GM19099 (cell line): ENCODE results near the gene BRSK2.

Source experiments
- POLR2A ChIP-seq: IDR thresholded peaks from 3 replicates; pipeline ENCODE4 v1.6.1; 2011; ENCODE audit warnings: low read depth; ENCODE audit not compliant: insufficient read length; ENCODE audit errors: extremely low read depth

Gene BRSK2

GRCh38 chr11:1405186-1406020 lies 15.7 kb downstream of the BRSK2 start:
- no peak for TF ChIP-seq POLR2A

DNA sequence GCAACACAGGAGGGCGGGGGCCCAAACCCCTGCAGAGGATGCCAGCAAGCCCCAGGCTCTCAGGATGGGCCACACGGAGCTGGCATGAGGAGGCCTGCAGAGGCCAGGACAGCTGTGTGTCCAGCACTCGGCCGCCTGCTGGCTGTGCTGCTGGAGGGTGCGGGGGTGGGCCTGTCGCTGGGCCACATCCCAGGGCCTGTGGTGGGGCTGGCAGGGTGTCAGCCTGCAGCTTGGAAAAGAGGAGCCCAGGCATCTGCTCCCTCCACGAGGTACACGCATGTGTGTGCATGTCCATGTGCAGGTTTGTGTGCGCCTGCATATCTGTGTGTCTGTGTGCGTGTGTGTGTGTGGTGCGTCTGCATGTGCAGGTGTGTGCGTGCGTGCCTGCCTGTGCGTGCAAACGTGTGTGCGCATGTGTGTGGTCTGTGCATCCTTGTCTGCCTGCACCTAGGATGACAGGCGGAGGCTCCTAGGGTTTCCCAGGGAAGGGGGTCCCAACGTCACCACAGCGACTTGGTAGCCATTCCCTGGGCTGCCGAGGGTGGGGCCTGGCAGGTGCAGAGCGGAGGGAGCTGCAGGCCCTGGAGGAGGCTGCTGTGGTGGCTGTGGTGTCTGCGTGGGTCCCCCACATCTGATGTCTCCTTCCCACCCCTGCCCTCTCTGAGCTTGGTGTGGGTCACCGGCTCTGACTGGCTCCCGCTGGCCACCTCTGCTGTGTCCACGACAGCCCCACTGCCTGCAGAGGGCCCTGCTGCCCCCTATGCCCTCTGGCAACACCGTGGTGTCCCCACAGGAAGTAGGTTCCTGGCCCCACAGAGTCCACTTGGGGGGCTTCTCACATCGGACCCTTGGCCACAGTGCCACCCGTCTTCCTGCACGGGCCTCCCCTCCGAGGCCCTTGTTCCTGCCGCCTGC lies 17.1 kb downstream of the BRSK2 start:
- no peak for TF ChIP-seq POLR2A

- TF ChIP-seq POLR2A, result no peak
Measured at GRCh38 chr11:1407668-1408067, 17.9 kb downstream of the BRSK2 start.

- no peak for TF ChIP-seq POLR2A
Measured at GRCh38 chr11:1408346-1408745, 18.6 kb downstream of the BRSK2 start.

DNA sequence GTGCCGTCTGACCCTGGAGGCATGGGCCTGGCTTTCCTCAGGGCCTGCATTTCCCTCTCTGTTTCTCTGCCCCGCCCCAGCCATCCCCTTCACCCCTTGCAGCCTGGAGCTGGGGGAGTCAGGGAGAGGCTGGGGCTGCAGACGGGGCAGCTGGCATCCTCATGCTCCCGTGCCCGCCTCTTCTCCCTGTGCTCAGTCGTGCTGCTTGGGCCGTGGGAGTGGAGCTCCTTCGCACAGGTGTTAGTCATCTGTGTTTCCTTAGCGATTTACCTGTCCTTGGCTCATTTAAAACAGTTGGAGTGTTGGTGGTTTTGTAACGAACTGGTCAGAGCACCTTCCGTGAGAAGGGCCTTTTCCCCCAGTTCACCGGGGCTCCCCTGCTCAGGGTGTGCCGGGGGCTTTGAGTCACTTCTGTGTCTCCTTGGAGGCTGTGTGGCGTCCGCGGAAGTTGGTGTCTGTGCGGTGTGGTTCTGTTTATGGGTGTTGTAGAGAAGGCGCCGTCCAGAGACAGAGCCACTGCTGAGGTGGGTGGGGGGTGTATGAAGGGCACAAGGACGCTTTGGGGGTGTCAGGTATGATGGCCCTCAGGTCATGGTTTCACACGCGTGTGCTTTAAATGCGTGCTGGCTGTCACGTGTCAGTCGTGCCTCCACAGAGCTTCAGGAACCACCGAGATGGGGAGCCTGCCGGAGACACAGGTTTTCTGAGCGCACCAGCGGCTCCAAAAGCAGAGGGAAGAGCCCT lies 19.5 kb downstream of the BRSK2 start:
- TF ChIP-seq POLR2A, result no peak

- no peak for TF ChIP-seq POLR2A
Measured at GRCh38 chr11:1410366-1411291, 20.9 kb downstream of the BRSK2 start.

GRCh38 chr11:1411301-1411700 lies 21.6 kb downstream of the BRSK2 start:
- TF ChIP-seq POLR2A, result no peak

DNA sequence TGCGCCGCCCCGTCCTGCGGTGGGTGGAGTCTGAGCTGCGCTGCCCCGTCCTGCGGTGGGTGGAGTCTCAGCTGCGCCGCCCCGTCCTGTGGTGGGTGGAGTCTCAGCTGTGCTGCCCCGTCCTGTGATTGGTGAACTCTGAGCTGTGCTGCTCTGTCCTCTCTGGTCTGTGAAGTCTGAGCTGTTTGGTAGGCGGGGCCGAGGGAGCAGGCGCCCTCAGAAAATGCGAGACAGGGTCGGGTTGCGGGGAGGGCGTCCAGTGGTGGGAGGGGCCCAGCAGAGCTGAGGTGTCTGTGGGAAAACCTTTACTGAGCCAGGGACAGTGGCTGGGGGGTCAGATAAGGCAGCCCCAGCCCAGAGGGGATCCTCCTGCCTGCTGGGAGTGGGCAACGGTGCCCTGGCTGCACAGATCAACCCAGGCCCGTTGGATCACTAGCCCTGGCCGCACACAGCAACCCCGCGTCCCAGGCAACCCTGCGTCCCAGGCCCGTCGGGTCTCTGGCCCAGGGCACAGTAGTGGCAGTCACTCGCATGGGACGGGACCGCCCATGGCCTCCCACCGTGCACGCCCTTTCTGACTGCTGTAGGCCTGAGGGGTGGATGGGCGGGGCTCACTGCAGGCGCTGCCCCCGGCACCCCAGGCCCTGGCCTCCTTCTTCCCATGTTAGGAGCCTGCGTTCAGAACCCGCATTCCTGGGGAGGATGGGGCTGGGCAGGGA lies 22.8 kb downstream of the BRSK2 start:
- no peak for TF ChIP-seq POLR2A

DNA sequence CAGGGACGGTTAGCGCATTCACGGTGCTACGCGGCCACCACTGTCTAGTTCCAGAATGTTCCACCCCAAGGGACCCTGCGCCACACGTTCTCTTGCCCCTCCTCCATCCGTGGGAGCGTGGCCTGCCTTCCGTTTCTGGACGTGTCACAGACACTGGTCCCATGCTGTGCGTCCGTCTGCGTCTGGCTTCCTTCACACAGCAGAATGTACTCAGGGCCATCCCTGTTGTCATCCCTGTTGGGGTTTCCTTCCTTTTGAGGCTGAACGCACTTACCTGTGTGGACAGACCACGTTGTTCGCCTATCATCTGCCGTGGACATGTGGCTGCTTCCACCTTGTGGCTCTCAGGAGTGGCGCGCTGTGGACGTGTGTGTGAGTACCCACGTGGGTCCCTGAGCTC lies 24.9 kb downstream of the BRSK2 start:
- no peak for TF ChIP-seq POLR2A

DNA sequence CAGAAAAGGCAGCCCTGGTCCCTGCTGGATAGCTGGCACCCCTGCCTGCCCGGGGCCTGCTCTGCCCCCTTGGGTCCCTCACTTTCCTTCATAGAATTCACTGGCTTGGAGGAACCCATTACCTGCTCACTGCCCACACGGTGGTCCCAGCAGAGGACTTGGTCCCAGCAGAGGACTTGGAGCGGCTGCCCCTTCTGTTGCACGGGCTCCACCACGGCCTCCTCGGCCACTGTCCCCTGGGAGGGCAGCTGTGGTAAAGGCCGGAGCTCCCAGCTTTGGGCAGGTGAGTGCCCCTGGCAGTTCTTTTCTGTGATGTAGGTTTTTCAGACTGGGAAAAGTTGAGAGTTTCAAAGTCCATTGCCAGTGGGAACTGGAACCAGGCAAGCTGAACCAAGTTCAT lies 25.9 kb downstream of the BRSK2 start:
- no peak for TF ChIP-seq POLR2A

GRCh38 chr11:1419811-1420210 lies 30.1 kb downstream of the BRSK2 start:
- no peak for TF ChIP-seq POLR2A

DNA sequence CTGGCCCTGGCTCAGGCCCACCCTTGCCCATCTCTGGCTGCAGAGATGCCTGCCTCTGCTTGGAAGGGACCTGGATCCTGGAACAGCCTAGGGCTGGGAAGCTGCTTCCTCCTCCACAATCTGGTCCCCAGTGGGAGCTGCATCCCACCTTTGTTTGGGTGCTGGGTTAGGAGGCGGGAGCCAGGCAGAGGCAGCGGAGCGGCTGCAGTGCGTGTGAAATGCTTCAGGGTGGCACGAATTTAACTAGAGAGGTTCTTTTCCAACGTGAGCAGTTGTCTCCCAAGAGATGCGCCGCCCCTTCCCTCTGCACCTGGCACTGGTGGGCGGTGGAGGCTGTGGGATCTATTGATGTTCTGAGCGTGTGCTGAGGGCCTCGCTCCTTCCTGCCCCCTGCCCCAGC lies 31.6 kb downstream of the BRSK2 start:
- TF ChIP-seq POLR2A, result no peak

- TF ChIP-seq POLR2A, result no peak
Measured at GRCh38 chr11:1422481-1422880, 32.7 kb downstream of the BRSK2 start.
